HepG2 (cell line): ENCODE measurements around the gene UGP2. TPM values are rescaled to one million over a fixed set of nuclear protein-coding genes. Genes with fewer than 3 reads are reported as not detected.

ENCODE experiments used
- ARNTL ChIP-seq: sonication (generic); formaldehyde crosslinking; IDR thresholded peaks from 2 replicates; pipeline ENCODE4 v1.4.0; 2020; ENCODE audit warnings: mild to moderate bottlenecking, missing genetic modification reagents
- ATF7 ChIP-seq, 2 experiments: fragments of 450-650 bp in 1 of 2; sonication (generic) in 1 of 2; formaldehyde crosslinking in 1 of 2; IDR thresholded peaks; 2 replicates each; pipeline versions ENCODE4 v1.4.0 to v1.6.1; 2016 to 2020; ENCODE audit warnings: antibody characterized with exemption in 1 of 2, mild to moderate bottlenecking in 1 of 2, missing genetic modification reagents in 1 of 2
- HOXA7 ChIP-seq: sonication (generic); formaldehyde crosslinking; IDR thresholded peaks from 2 replicates; pipeline ENCODE4 v1.8.1; 2022; ENCODE audit warnings: mild to moderate bottlenecking, missing genetic modification reagents, moderate library complexity
- MTA3 ChIP-seq: sonication (generic); formaldehyde crosslinking; IDR thresholded peaks from 2 replicates; pipeline ENCODE4 v1.4.0; 2020; ENCODE audit warnings: missing genetic modification reagents
- NFYB ChIP-seq: sonication (generic); formaldehyde crosslinking; IDR thresholded peaks from 2 replicates; pipeline ENCODE4 v1.4.0; 2020; ENCODE audit warnings: missing genetic modification reagents
- RBM39 ChIP-seq: fragments of 200-400 bp; formaldehyde crosslinking; IDR thresholded peaks from one replicate; pipeline ENCODE4 v1.6.1; 2018; ENCODE audit warnings: antibody characterized with exemption, mild to moderate bottlenecking, low read depth, low read length; ENCODE audit not compliant: poor library complexity, severe bottlenecking
- RFX5 ChIP-seq: IDR thresholded peaks from 2 replicates; pipeline ENCODE4 v1.6.1; 2011; ENCODE audit warnings: low read depth, low read length, improper control_type of control experiment
- TMF1 ChIP-seq: sonication (generic); formaldehyde crosslinking; IDR thresholded peaks from 2 replicates; pipeline ENCODE4 v1.8.1; 2022; ENCODE audit warnings: low read depth, missing genetic modification reagents
- ZBTB7A ChIP-seq: sonication (generic); formaldehyde crosslinking; IDR thresholded peaks from 2 replicates; pipeline ENCODE4 v1.8.0; 2022; ENCODE audit warnings: mild to moderate bottlenecking, missing genetic modification reagents
- ZNF136 ChIP-seq: sonication (generic); formaldehyde crosslinking; IDR thresholded peaks from 2 replicates; pipeline ENCODE4 v1.8.1; 2022; ENCODE audit warnings: low read depth, mild to moderate bottlenecking, moderate library complexity, missing genetic modification reagents
- ZNF34 ChIP-seq: sonication (generic); formaldehyde crosslinking; IDR thresholded peaks from 2 replicates; pipeline ENCODE4 v1.4.0; 2020; ENCODE audit warnings: mild to moderate bottlenecking, missing genetic modification reagents, borderline replicate concordance
- ZNF468 ChIP-seq: sonication (generic); formaldehyde crosslinking; IDR thresholded peaks from 2 replicates; pipeline ENCODE4 v1.8.0; 2022; ENCODE audit warnings: mild to moderate bottlenecking, moderate library complexity, missing genetic modification reagents
- ZNF644 ChIP-seq: IDR thresholded peaks from 2 replicates; pipeline ENCODE4 v1.6.1; 2016; ENCODE audit warnings: low read depth
- ZNF790 ChIP-seq: sonication (generic); formaldehyde crosslinking; IDR thresholded peaks from 2 replicates; pipeline ENCODE4 v1.8.0; 2022; ENCODE audit warnings: missing genetic modification reagents, mild to moderate bottlenecking, borderline replicate concordance
- ZNF841 ChIP-seq: sonication (generic); formaldehyde crosslinking; IDR thresholded peaks from 2 replicates; pipeline ENCODE4 v1.8.1; 2023; ENCODE audit warnings: missing genetic modification reagents, borderline replicate concordance
- ZSCAN25 ChIP-seq: sonication (generic); formaldehyde crosslinking; IDR thresholded peaks from 2 replicates; pipeline ENCODE4 v1.8.0; 2022; ENCODE audit warnings: mild to moderate bottlenecking, missing genetic modification reagents
- polyA plus RNA-seq, 8 experiments: library from polyadenylated mRNA; depleted of rRNA in 3 of 8; stranded (reverse) in 7 of 8; unstranded in 1 of 8; fragments of >200 nt; fragmentation: Illumina TruSeq in 4 of 8; extraction: Trizol in 4 of 8; gene quantifications; 2 replicates each; pipeline versions ENCODE4 v1.2.1 to v1.2.3, GENCODE V29; 2011 to 2016; ENCODE audit warnings: low read depth in 4 of 8, missing spikeins in 1 of 8, mixed read lengths in 1 of 8; ENCODE audit not compliant: insufficient read depth in 1 of 8
- total RNA-seq, 5 experiments: library from RNA; depleted of rRNA; stranded (reverse); fragments of >200 nt; fragmentation: Illumina TruSeq; extraction: Trizol; gene quantifications; 2 replicates each; pipeline ENCODE4 v1.2.3, GENCODE V29; 2016; ENCODE audit warnings: low read depth in 1 of 5
- TF ChIP-seq, protein P1 (sequence below): sonication (generic); formaldehyde crosslinking; IDR thresholded peaks from 2 replicates; pipeline ENCODE4 v1.5.0; 2020; ENCODE audit warnings: mild to moderate bottlenecking, missing genetic modification reagents, moderate library complexity
- TF ChIP-seq, protein P2 (sequence below): sonication (generic); formaldehyde crosslinking; IDR thresholded peaks from 2 replicates; pipeline ENCODE4 v1.9.0; 2021; ENCODE audit warnings: missing genetic modification reagents, borderline replicate concordance
- TF ChIP-seq, protein P3 (sequence below): sonication (generic); formaldehyde crosslinking; IDR thresholded peaks from 2 replicates; pipeline ENCODE4 v1.4.0; 2020; ENCODE audit warnings: missing genetic modification reagents
- TF ChIP-seq, protein P4 (sequence below): sonication (generic); formaldehyde crosslinking; IDR thresholded peaks from 2 replicates; pipeline ENCODE4 v1.4.0; 2020; ENCODE audit warnings: missing genetic modification reagents; ENCODE audit errors: not compliant biosample characterization
- TF ChIP-seq, protein P5 (sequence below): IDR thresholded peaks from 2 replicates; pipeline ENCODE4 v1.6.1; 2016; ENCODE audit warnings: low read depth, control low read depth
- TF ChIP-seq, protein P6 (sequence below): sonication (generic); formaldehyde crosslinking; IDR thresholded peaks from 2 replicates; pipeline ENCODE4 v1.4.0; 2020; ENCODE audit warnings: mild to moderate bottlenecking, missing genetic modification reagents, borderline replicate concordance

UGP2 gene
- total and polyA plus RNA-seq, 2 of the 13 experiments (the other 11 are each of a cell fraction or from before 2014, with no cell fraction given), result 96.0 to 134 TPM

DNA sequence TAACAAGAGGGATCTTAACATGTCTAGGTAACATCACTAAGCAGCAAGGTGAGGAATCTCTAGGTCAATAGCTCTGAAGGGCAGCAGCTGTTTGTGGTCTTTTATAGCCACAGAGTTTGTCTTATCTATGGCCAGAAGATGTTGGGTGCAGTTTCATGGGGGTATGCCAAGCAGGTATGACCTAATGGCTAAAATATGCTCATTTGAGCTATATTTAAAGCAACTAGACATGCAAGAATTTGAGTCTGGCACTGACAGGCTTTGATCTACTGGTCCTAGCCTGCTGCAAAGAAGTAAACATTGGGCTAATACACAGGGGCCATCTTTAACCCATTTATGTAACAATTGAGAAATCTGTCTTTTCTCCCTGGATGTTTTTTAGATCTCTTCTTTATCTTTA lies 13.9 kb upstream of the UGP2 start (continued):
- no peak for TF ChIP-seq TMF1
- TF ChIP-seq ZNF644 (CRISPR knock-in tag), result peak; percentile 82; the same call in 1 of the 2 replicates
- TF ChIP-seq RFX5, result no peak
- TF ChIP-seq NFYB (CRISPR knock-in tag), result no peak
- no peak for TF ChIP-seq ZSCAN25 (CRISPR knock-in tag)
- no peak for TF ChIP-seq ZNF136 (CRISPR knock-in tag)
- TF ChIP-seq, protein P1, sequence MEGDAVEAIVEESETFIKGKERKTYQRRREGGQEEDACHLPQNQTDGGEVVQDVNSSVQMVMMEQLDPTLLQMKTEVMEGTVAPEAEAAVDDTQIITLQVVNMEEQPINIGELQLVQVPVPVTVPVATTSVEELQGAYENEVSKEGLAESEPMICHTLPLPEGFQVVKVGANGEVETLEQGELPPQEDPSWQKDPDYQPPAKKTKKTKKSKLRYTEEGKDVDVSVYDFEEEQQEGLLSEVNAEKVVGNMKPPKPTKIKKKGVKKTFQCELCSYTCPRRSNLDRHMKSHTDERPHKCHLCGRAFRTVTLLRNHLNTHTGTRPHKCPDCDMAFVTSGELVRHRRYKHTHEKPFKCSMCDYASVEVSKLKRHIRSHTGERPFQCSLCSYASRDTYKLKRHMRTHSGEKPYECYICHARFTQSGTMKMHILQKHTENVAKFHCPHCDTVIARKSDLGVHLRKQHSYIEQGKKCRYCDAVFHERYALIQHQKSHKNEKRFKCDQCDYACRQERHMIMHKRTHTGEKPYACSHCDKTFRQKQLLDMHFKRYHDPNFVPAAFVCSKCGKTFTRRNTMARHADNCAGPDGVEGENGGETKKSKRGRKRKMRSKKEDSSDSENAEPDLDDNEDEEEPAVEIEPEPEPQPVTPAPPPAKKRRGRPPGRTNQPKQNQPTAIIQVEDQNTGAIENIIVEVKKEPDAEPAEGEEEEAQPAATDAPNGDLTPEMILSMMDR (CRISPR knock-in tag), result no peak
- no peak for TF ChIP-seq HOXA7 (CRISPR knock-in tag)
- TF ChIP-seq, protein P2, sequence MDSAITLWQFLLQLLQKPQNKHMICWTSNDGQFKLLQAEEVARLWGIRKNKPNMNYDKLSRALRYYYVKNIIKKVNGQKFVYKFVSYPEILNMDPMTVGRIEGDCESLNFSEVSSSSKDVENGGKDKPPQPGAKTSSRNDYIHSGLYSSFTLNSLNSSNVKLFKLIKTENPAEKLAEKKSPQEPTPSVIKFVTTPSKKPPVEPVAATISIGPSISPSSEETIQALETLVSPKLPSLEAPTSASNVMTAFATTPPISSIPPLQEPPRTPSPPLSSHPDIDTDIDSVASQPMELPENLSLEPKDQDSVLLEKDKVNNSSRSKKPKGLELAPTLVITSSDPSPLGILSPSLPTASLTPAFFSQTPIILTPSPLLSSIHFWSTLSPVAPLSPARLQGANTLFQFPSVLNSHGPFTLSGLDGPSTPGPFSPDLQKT, result no peak
- TF ChIP-seq ZNF790, result no peak
- no peak for TF ChIP-seq ZBTB7A (CRISPR knock-in tag)
- no peak for TF ChIP-seq ZNF34
- TF ChIP-seq RBM39, result no peak
- TF ChIP-seq ZNF468 (CRISPR knock-in tag), result no peak
- no peak for TF ChIP-seq MTA3 (CRISPR knock-in tag)
- TF ChIP-seq ARNTL, result 0 out of 2 replicates have a peak, but pooled peaks have one; percentile 30
- TF ChIP-seq, protein P3, sequence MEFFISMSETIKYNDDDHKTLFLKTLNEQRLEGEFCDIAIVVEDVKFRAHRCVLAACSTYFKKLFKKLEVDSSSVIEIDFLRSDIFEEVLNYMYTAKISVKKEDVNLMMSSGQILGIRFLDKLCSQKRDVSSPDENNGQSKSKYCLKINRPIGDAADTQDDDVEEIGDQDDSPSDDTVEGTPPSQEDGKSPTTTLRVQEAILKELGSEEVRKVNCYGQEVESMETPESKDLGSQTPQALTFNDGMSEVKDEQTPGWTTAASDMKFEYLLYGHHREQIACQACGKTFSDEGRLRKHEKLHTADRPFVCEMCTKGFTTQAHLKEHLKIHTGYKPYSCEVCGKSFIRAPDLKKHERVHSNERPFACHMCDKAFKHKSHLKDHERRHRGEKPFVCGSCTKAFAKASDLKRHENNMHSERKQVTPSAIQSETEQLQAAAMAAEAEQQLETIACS (CRISPR knock-in tag), result no peak
- TF ChIP-seq, protein P4, sequence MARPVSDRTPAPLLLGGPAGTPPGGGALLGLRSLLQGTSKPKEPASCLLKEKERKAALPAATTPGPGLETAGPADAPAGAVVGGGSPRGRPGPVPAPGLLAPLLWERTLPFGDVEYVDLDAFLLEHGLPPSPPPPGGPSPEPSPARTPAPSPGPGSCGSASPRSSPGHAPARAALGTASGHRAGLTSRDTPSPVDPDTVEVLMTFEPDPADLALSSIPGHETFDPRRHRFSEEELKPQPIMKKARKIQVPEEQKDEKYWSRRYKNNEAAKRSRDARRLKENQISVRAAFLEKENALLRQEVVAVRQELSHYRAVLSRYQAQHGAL (CRISPR knock-in tag), result no peak
- TF ChIP-seq ATF7 (IDR thresholded peaks at IDR 0.05), result peak; percentile 26; the same call in 1 of the 2 replicates
- peak; percentile 91; the same call in 1 of the 2 replicates for TF ChIP-seq ATF7 (CRISPR knock-in tag; IDR thresholded peaks at IDR 0.05)
- TF ChIP-seq, protein P5, sequence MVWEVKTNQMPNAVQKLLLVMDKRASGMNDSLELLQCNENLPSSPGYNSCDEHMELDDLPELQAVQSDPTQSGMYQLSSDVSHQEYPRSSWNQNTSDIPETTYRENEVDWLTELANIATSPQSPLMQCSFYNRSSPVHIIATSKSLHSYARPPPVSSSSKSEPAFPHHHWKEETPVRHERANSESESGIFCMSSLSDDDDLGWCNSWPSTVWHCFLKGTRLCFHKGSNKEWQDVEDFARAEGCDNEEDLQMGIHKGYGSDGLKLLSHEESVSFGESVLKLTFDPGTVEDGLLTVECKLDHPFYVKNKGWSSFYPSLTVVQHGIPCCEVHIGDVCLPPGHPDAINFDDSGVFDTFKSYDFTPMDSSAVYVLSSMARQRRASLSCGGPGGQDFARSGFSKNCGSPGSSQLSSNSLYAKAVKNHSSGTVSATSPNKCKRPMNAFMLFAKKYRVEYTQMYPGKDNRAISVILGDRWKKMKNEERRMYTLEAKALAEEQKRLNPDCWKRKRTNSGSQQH, result no peak
- no peak for TF ChIP-seq ZNF841 (CRISPR knock-in tag)
- TF ChIP-seq, protein P6, sequence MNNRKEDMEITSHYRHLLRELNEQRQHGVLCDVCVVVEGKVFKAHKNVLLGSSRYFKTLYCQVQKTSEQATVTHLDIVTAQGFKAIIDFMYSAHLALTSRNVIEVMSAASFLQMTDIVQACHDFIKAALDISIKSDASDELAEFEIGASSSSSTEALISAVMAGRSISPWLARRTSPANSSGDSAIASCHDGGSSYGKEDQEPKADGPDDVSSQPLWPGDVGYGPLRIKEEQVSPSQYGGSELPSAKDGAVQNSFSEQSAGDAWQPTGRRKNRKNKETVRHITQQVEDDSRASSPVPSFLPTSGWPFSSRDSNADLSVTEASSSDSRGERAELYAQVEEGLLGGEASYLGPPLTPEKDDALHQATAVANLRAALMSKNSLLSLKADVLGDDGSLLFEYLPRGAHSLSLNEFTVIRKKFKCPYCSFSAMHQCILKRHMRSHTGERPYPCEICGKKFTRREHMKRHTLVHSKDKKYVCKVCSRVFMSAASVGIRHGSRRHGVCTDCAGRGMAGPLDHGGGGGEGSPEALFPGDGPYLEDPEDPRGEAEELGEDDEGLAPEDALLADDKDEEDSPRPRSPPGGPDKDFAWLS (CRISPR knock-in tag), result no peak
